Measurements from ENCODE around the gene ZNF354C.

The ZNF354C gene

DNA sequence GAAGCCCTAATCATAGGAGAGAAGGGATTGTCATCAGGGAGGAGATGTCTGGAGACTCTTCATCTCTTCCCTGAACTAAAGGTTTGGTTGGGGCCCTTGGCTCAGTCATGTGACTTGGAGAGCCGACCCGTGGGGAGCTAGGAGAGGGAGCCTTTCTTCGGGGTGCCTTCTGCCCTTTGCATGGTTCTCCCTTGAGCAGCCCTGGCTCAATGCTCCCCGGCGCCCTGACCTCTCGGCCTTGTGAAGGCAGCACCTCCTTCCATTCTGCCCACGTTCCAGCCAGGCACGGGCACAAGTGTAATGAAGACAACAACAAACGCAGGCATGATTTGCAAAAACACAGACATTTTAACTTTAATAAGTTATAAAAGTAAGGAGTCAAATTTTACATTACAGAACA, 50.4 kb downstream of the ZNF354C start:
- TF ChIP-seq, protein P1, sequence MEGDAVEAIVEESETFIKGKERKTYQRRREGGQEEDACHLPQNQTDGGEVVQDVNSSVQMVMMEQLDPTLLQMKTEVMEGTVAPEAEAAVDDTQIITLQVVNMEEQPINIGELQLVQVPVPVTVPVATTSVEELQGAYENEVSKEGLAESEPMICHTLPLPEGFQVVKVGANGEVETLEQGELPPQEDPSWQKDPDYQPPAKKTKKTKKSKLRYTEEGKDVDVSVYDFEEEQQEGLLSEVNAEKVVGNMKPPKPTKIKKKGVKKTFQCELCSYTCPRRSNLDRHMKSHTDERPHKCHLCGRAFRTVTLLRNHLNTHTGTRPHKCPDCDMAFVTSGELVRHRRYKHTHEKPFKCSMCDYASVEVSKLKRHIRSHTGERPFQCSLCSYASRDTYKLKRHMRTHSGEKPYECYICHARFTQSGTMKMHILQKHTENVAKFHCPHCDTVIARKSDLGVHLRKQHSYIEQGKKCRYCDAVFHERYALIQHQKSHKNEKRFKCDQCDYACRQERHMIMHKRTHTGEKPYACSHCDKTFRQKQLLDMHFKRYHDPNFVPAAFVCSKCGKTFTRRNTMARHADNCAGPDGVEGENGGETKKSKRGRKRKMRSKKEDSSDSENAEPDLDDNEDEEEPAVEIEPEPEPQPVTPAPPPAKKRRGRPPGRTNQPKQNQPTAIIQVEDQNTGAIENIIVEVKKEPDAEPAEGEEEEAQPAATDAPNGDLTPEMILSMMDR (IDR thresholded peaks at IDR 0.05; ENCODE audit: poor library complexity, severe bottlenecking): no peak
- ATAC-seq (ENCODE audit: low read depth) (no peak), DNase-seq (ENCODE audit: low spot score) (no peak)
- Histone ChIP-seq H3K36me3 (ENCODE audit: low read depth) (no peaks in the 10 kb centered on the region), H3K4me1 (ENCODE audit: insufficient read depth, poor library complexity, severe bottlenecking) (no peaks in the 10 kb centered on the region), H3K27me3 (ENCODE audit: insufficient read depth, poor library complexity, severe bottlenecking) (no peaks in the 10 kb centered on the region), H3K9me3 (ENCODE audit: severe bottlenecking) (peaks cover 23% of the 10 kb centered on the region), H3K27ac (ENCODE audit: poor library complexity, severe bottlenecking) (no peak overlapping the region), H3K4me3 (ENCODE audit: severe bottlenecking) (no peak overlapping the region)

DNA sequence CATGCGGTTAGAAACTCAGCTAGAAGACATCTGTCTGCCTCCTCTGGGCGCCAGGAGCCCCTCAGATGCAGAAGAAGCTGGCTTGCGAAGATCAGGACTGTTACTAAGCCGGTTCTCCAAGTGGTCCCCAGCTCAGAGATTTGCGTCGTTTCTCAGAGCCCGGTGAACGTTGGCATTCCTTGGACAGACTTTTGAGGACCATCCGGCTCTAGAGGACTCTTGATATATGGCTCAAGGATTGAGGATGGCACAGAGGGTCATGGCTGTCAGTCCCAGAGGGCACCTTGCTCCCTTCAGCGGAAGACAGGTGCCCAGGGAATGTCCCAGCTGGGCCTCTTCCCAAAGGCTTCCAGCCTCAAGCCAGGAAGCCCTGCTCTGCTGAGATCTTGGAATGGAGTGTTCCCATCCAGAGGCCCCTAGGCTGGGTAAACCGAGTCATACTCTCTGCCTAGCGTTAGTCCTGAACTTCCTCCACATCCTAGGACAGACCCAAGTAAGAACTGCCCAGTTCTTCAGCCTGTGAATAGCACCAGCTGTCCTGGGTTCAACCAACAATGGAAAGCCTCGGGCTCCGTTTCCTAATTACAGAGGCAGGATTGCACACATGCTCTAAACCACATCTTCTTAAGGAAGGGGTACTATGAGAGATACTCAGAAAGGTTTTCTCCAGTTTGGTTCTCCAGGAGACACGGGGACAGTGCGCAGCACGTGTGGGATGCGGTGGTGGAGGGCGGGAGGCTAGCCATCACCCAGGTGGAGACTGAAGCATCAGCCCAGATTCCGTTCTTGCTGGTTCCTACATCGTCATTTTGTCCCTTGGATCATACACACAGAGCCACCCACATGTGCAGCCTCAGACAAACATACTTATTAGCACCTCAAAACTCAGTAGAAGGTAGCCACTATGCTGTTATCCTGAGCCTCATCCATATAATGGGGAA, 51.4 kb downstream of the ZNF354C start:
- H3K4me1 ChIP-seq (ENCODE audit: insufficient read depth, poor library complexity, severe bottlenecking): no peaks in the 10 kb centered on the region
- no peak for DNase-seq (ENCODE audit: low spot score)
- no peak overlapping the region for H3K4me3 ChIP-seq (ENCODE audit: severe bottlenecking)
- peaks cover 23% of the 10 kb centered on the region for H3K9me3 ChIP-seq (ENCODE audit: severe bottlenecking)
- TF ChIP-seq, protein P1 (IDR thresholded peaks at IDR 0.05; ENCODE audit: poor library complexity, severe bottlenecking): no peak
- H3K27me3 ChIP-seq (ENCODE audit: insufficient read depth, poor library complexity, severe bottlenecking): no peaks in the 10 kb centered on the region
- H3K36me3 ChIP-seq (ENCODE audit: low read depth): no peaks in the 10 kb centered on the region
- ATAC-seq (ENCODE audit: low read depth): no peak
- no peak overlapping the region for H3K27ac ChIP-seq (ENCODE audit: poor library complexity, severe bottlenecking)

GRCh38 chr5:179112469-179113142, 52.4 kb downstream of the ZNF354C start:
- TF ChIP-seq, protein P1 (IDR thresholded peaks at IDR 0.05; ENCODE audit: poor library complexity, severe bottlenecking): no peak
- DNase-seq (ENCODE audit: low spot score) (no peak), ATAC-seq (ENCODE audit: low read depth) (no peak)
- Histone ChIP-seq H3K4me3 (ENCODE audit: severe bottlenecking) (no peak overlapping the region), H3K9me3 (ENCODE audit: severe bottlenecking) (peaks cover 23% of the 10 kb centered on the region), H3K4me1 (ENCODE audit: insufficient read depth, poor library complexity, severe bottlenecking) (no peaks in the 10 kb centered on the region), H3K27me3 (ENCODE audit: insufficient read depth, poor library complexity, severe bottlenecking) (no peaks in the 10 kb centered on the region), H3K27ac (ENCODE audit: poor library complexity, severe bottlenecking) (no peak overlapping the region), H3K36me3 (ENCODE audit: low read depth) (no peaks in the 10 kb centered on the region)

DNA sequence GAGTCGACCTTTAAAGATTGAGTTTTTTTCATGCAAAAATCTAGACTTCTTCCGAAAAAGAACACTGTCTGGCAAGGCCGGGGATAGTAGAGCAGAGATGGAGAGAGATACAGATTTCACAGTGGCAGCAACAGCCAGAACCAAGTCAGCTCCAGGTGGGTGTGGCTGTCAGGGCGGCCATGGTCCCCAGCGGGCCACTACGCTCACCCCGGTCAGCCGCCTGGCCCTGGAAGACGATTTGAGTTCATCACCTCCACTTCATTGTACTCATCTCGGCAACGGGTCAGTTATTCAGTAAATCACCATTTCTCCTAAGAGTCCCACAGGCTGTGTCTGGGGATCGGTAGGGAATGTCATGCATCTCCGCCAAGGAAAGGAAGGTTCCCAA, 53.0 kb downstream of the ZNF354C start:
- ATAC-seq (ENCODE audit: low read depth): no peak
- H3K36me3 ChIP-seq (ENCODE audit: low read depth): no peaks in the 10 kb centered on the region
- H3K4me3 ChIP-seq (ENCODE audit: severe bottlenecking): no peak overlapping the region
- TF ChIP-seq, protein P1 (IDR thresholded peaks at IDR 0.05; ENCODE audit: poor library complexity, severe bottlenecking): no peak
- H3K9me3 ChIP-seq (ENCODE audit: severe bottlenecking): peaks cover 26% of the 10 kb centered on the region
- no peaks in the 10 kb centered on the region for H3K27me3 ChIP-seq (ENCODE audit: insufficient read depth, poor library complexity, severe bottlenecking)
- peak; percentile 23 for DNase-seq (ENCODE audit: low spot score)
- H3K27ac ChIP-seq (ENCODE audit: poor library complexity, severe bottlenecking): no peak overlapping the region
- no peaks in the 10 kb centered on the region for H3K4me1 ChIP-seq (ENCODE audit: insufficient read depth, poor library complexity, severe bottlenecking)
